Measurements from ENCODE around the gene MTFMT.

- TF ChIP-seq POLR2AphosphoS5 (IDR thresholded peaks at IDR 0.05; ENCODE audit: borderline replicate concordance, low read depth, low read length): no peak
- TF ChIP-seq EZH2 (IDR thresholded peaks at IDR 0.05): no peak
- no peak for TF ChIP-seq FOXP2 (optimal IDR thresholded peaks at IDR 0.05; ENCODE audit: control extremely low read depth, extremely low read length, insufficient read depth)
These were observed 58.7 kb downstream of the MTFMT start for GRCh38 chr15:64970698-64971097.

Data from SK-N-MC (cell line).